ENCODE data around the gene LST1.

GRCh38 chr6:31585491-31585890 is 586 bp upstream of the LST1 start:
- TF ChIP-seq, protein P1, sequence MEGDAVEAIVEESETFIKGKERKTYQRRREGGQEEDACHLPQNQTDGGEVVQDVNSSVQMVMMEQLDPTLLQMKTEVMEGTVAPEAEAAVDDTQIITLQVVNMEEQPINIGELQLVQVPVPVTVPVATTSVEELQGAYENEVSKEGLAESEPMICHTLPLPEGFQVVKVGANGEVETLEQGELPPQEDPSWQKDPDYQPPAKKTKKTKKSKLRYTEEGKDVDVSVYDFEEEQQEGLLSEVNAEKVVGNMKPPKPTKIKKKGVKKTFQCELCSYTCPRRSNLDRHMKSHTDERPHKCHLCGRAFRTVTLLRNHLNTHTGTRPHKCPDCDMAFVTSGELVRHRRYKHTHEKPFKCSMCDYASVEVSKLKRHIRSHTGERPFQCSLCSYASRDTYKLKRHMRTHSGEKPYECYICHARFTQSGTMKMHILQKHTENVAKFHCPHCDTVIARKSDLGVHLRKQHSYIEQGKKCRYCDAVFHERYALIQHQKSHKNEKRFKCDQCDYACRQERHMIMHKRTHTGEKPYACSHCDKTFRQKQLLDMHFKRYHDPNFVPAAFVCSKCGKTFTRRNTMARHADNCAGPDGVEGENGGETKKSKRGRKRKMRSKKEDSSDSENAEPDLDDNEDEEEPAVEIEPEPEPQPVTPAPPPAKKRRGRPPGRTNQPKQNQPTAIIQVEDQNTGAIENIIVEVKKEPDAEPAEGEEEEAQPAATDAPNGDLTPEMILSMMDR (IDR thresholded peaks at IDR 0.05): no peak
- TF ChIP-seq POLR2A (IDR thresholded peaks at IDR 0.05) (no peak), EP300 (IDR thresholded peaks at IDR 0.05) (no peak)
